ENCODE data around the gene NOBOX. TPM values are rescaled to one million over a fixed set of nuclear protein-coding genes. Genes with fewer than 3 reads are reported as not detected.
A peak's percentile ranks its signal among the peaks of the same experiment; 100 is the strongest.
"Not testable (repeated sequence)": the region's sequence is repeated elsewhere in the genome, so short reads cannot be mapped to it uniquely, and the experiment has no call there.

Gene NOBOX
- total RNA-seq, 1 donor from 2014 or later = not detected

DNA sequence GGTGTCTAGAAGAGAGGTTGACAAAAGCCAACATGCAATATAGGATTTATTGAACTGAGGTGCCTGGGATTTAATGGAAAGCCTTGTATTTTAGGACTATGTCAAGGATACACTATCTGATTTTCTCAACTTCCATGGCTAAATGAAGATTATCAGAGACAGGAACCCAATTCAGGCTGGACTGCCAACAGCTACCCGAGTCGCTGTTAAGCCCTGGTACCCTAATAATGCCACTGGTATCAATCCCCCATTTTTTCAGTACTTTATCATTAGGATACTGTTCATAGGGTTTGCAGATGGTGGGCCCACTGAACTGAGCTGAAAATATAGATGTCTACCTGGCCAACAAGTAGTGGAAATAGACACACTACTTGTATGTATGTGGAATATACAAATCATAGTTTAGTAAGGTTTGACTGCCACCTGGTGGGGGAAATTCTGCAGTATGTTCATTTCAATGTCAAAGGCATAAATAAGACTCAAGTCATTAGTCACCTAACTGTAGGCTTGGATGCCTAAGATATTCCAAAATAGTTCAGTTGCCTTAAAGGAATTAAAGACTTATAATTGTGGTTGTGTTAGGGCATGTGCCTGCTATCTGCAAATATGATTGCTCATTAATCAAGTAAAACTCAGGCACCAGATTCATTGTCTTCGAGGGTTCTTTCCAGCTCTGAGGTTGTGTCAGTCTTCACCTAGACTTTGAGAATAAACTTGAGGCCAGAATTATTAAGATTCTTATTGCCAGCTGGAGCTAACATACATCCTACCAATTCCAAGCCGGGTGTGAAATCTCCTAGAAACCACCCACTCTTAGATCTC is 34.1 kb upstream of the NOBOX start:
- Histone ChIP-seq H3K27me3 (ENCODE audit: low read depth) (peaks cover 8% of the 10 kb centered on the region), H3K9me3 (replicated peaks) (no peaks in the 10 kb centered on the region), H3K27ac (replicated peaks) (no peak overlapping the region), H3K4me1 (no peaks in the 10 kb centered on the region), H3K4me3 (no peak overlapping the region), H3K36me3 (no peaks in the 10 kb centered on the region)
- no peak for DNase-seq
- TF ChIP-seq, protein P1, sequence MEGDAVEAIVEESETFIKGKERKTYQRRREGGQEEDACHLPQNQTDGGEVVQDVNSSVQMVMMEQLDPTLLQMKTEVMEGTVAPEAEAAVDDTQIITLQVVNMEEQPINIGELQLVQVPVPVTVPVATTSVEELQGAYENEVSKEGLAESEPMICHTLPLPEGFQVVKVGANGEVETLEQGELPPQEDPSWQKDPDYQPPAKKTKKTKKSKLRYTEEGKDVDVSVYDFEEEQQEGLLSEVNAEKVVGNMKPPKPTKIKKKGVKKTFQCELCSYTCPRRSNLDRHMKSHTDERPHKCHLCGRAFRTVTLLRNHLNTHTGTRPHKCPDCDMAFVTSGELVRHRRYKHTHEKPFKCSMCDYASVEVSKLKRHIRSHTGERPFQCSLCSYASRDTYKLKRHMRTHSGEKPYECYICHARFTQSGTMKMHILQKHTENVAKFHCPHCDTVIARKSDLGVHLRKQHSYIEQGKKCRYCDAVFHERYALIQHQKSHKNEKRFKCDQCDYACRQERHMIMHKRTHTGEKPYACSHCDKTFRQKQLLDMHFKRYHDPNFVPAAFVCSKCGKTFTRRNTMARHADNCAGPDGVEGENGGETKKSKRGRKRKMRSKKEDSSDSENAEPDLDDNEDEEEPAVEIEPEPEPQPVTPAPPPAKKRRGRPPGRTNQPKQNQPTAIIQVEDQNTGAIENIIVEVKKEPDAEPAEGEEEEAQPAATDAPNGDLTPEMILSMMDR (IDR thresholded peaks at IDR 0.05; ENCODE audit: borderline replicate concordance) = peak; percentile 68
- intact Hi-C loops (cut with micrococcal nuclease) = no loop called here

DNA sequence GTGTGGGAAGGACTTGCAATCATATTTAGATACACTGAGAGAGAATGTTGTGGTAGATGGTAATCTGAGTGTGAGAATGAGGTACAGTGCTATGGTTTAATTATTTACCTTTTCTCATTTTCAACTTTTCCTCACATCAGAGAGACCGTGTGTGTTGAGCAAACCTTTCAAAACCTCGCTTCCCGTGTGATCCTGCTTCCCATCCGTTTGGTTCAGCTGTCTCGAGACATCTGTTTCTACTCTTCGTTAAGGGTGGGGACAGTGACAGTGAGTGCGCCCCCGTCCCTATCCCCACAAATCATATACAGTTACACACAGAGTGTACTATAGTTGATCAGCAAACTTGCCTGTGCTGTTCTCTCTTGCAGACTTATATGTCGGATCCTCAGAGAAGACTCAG is 33.0 kb upstream of the NOBOX start:
- TF ChIP-seq, protein P1 (IDR thresholded peaks at IDR 0.05; ENCODE audit: borderline replicate concordance) = no peak

DNA sequence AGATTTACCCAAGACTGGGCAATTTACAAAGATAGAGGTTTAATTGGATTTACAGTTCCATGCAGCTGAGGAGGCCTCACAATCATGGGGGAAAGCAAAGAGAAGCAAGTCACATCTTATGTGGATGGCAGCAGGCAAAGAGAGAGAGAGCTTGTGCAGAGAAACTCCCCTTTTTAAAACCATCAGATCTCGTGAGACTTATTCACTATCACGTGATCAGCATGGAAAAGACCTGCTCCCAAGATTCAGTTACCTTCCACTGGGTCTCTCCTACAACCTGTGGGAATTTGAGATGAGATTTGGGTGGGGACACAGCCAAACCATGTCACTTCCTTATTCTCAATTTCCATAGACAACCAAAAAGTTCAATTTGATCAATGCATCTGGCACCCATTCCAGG is 24.9 kb upstream of the NOBOX start:
- intact Hi-C loops (cut with micrococcal nuclease) = no loop called here
- no peak overlapping the region for H3K4me3 ChIP-seq
- peaks cover 2% of the 10 kb centered on the region for H3K27me3 ChIP-seq (ENCODE audit: low read depth)
- H3K4me1 ChIP-seq = no peaks in the 10 kb centered on the region
- no peak for DNase-seq
- no peak overlapping the region for H3K27ac ChIP-seq (replicated peaks)
- peaks cover 48% of the 10 kb centered on the region for H3K9me3 ChIP-seq (replicated peaks)
- H3K36me3 ChIP-seq = no peaks in the 10 kb centered on the region
- TF ChIP-seq, protein P1 (IDR thresholded peaks at IDR 0.05; ENCODE audit: borderline replicate concordance) = no peak

More for the DNA sequence above, 33.0 kb upstream of the NOBOX start:
- Histone ChIP-seq H3K36me3 (no peaks in the 10 kb centered on the region), H3K27ac (replicated peaks) (no peak overlapping the region), H3K4me1 (no peaks in the 10 kb centered on the region), H3K4me3 (no peak overlapping the region), H3K9me3 (replicated peaks) (no peaks in the 10 kb centered on the region), H3K27me3 (ENCODE audit: low read depth) (peaks cover 8% of the 10 kb centered on the region)
- no peak for DNase-seq
- intact Hi-C loops (cut with micrococcal nuclease) = no loop called here

DNA sequence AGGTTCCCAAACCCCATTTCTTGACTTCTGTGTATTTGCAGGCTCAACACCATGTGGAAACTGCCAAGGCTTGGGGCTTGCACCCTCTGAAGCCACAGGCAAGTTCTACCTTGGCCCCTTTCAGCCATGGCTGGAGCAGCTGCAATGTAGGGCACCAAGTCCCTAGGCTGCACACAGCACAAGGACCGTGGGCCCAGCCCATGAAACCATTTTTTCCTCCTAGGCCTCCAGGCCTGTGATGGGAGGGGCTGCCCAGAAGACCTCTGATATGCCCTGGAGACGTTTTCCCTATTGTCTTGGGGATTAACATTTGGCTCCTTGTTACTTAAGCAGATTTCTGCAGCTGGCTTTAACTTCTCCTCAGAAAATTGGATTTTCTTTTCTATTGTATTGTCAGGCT is 24.0 kb upstream of the NOBOX start:
- H3K27me3 ChIP-seq (ENCODE audit: low read depth); H3K27ac ChIP-seq (replicated peaks); H3K36me3 ChIP-seq; DNase-seq; H3K4me3 ChIP-seq; H3K4me1 ChIP-seq; intact Hi-C loops (cut with micrococcal nuclease): not testable (repeated sequence)
- peaks cover 48% of the 10 kb centered on the region for H3K9me3 ChIP-seq (replicated peaks)

DNA sequence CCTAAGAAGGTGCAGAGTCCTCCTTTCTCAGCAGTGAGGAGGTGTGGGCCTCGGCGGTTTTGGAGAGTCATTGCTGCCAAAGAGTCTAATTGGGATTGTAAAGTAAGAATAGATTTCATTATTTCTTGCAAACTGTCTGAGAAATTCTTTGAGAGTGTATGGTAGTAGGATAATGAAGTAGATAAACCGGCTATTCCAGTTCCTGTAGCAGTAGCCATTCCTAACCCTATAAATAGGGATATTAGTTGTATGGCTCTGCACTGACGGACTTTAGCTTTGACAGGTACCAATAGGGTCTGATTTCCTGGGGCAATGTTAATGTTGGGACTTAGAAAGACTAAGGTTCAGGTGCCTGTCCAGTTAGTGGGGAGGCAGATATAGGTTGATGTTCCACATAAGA is 15.4 kb upstream of the NOBOX start:
- DNase-seq; H3K36me3 ChIP-seq; H3K9me3 ChIP-seq (replicated peaks); intact Hi-C loops (cut with micrococcal nuclease); H3K4me3 ChIP-seq; H3K4me1 ChIP-seq; H3K27me3 ChIP-seq (ENCODE audit: low read depth); H3K27ac ChIP-seq (replicated peaks): not testable (repeated sequence)

DNA sequence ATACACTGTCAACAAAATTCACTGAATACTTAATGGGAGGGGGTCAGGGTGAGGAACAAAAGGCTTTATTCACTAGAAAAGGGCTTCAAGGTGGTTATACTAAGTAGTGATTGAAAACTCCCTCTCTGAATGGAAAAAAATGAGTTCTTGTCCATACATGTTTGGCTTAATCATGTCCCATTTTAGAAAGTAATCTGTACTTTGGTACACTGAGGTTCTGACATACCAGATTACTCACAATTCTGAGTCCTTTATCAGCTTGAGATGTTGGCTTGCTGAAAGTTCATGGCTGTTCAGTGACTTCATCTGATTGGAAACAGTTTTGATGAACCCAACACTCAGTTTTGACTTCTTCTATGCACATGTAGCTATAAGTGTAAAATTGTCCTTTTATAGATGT is 12.8 kb upstream of the NOBOX start:
- no peak for DNase-seq
- Histone ChIP-seq H3K4me3 (no peak overlapping the region), H3K27ac (replicated peaks) (no peak overlapping the region), H3K27me3 (ENCODE audit: low read depth) (peaks cover 9% of the 10 kb centered on the region), H3K9me3 (replicated peaks) (peaks cover 4% of the 10 kb centered on the region), H3K4me1 (no peaks in the 10 kb centered on the region), H3K36me3 (no peaks in the 10 kb centered on the region)
- TF ChIP-seq, protein P1 (IDR thresholded peaks at IDR 0.05; ENCODE audit: borderline replicate concordance) = no peak
- intact Hi-C loops (cut with micrococcal nuclease) = no loop called here
